ENCODE measurements around the gene PTCHD1. TPM values are rescaled to one million over a fixed set of nuclear protein-coding genes. Genes with fewer than 3 reads are reported as not detected.
A peak's percentile ranks its signal among the peaks of the same experiment; 100 is the strongest.

Gene PTCHD1
- under 1 TPM in 5 of 6 donors, not detected in 1; under 0.01 to 0.16 (median 0.03) TPM for total RNA-seq
- under 1 TPM; 0.04 to 0.05 TPM for polyA plus RNA-seq

GRCh38 chrX:23334848-23335599 is at the start of gene PTCHD1:
Gene PTCHD1 (plus strand): TSS chrX:23334849. CDS start chrX:23334876, 27 bp downstream.
- Histone ChIP-seq H3K27me3 (peaks cover 0 to 41% (median 4%) of the 10 kb centered on the region in 4 donors), H3K4me3 (peak within 1 kb of the TSS in 2 of 4 donors; percentile 24 to 36), H3K9me3 (no peaks in the 10 kb centered on the region), H3K27ac (no peak within 1 kb of the TSS), H3K36me3 (no peaks in the 10 kb centered on the region), H3K4me1 (no peaks in the 10 kb centered on the region)
- TF ChIP-seq, protein P1, sequence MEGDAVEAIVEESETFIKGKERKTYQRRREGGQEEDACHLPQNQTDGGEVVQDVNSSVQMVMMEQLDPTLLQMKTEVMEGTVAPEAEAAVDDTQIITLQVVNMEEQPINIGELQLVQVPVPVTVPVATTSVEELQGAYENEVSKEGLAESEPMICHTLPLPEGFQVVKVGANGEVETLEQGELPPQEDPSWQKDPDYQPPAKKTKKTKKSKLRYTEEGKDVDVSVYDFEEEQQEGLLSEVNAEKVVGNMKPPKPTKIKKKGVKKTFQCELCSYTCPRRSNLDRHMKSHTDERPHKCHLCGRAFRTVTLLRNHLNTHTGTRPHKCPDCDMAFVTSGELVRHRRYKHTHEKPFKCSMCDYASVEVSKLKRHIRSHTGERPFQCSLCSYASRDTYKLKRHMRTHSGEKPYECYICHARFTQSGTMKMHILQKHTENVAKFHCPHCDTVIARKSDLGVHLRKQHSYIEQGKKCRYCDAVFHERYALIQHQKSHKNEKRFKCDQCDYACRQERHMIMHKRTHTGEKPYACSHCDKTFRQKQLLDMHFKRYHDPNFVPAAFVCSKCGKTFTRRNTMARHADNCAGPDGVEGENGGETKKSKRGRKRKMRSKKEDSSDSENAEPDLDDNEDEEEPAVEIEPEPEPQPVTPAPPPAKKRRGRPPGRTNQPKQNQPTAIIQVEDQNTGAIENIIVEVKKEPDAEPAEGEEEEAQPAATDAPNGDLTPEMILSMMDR (IDR thresholded peaks at IDR 0.05), result no peak
- ATAC-seq, result peak in 1 of 4 donors; percentile 28
- 2 to 30% methylated on average over 55 to 64 of the region's 64 CpGs for WGBS, 2 donors
- no peak for FAIRE-seq
- DNase-seq, result peak in 2 of 6 donors; percentile 63 to 65
- intact Hi-C loops (cut with DNase I), result no loop called here

DNA sequence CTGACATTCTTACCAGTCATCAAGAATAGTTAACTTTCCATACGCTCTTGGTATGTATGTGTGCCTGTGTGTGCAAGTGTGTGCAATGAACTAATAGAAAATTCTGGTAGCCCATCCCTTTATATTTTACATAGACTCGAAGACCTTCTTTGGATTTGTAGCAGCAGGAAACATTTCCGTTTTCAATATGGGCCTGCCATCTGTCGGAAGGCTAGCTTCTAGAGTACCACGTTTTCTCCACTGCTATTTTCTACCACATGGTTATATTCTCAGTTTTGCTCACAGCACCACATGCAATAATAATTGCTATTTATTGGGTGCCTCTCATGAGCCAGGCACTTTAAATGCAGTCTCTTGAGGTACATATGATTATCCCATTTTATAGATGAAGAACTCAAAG is 47.9 kb upstream of the PTCHD1 start:
- TF ChIP-seq, protein P1 (IDR thresholded peaks at IDR 0.05), result no peak
- FAIRE-seq (no peak), DNase-seq (no peak), ATAC-seq (no peak)
- H3K9me3 ChIP-seq, result no peaks in the 10 kb centered on the region
- WGBS, 2 donors, result 76 to 80% methylated on average over 5 of the region's 5 CpGs
- no peaks in the 10 kb centered on the region for H3K4me1 ChIP-seq
- intact Hi-C loops (cut with DNase I), result no loop called here
- no peak overlapping the region for H3K27ac ChIP-seq
- H3K4me3 ChIP-seq, result no peak overlapping the region
- H3K27me3 ChIP-seq, result peaks cover 0 to 11% (median 0%) of the 10 kb centered on the region in 4 donors
- H3K36me3 ChIP-seq, result no peaks in the 10 kb centered on the region

DNA sequence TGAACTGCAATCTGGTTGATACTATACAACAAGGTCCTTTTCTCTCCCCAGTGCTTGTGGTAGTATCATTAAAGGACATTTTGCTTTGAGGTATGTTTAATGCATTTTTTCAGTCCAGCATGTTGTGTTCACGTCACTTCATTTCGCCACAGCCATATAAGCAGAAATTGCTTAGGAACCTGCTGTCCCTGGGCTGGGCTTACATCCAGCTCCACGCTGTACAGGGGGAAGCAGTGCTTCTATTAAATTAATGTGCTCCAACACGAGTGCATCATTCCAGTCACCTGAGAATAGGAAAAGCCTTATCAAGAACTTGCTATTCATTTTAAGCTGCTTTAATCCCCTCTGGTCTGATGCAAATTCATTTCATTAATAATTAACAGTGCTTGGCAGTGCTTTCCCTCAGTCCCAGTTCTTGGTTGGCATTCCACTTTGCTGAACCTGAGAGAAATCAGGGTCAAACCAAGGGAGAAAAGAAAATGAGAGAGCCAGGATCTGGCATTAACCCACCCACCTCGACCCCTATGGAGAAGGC is 47.4 kb upstream of the PTCHD1 start:
- DNase-seq (no peak), FAIRE-seq (no peak), ATAC-seq (peak in 3 of 4 donors; percentile 40 to 65 (median 62))
- Histone ChIP-seq H3K9me3 (no peaks in the 10 kb centered on the region), H3K4me1 (no peaks in the 10 kb centered on the region), H3K27ac (no peak overlapping the region), H3K4me3 (no peak overlapping the region), H3K27me3 (peaks cover 0 to 7% (median 0%) of the 10 kb centered on the region in 4 donors), H3K36me3 (no peaks in the 10 kb centered on the region)
- WGBS, 2 donors, result 38 to 42% methylated on average over 5 of the region's 5 CpGs
- TF ChIP-seq, protein P1 (IDR thresholded peaks at IDR 0.05), result no peak
- intact Hi-C loops (cut with DNase I), result no loop called here

- Histone ChIP-seq H3K27ac (no peak overlapping the region), H3K9me3 (no peaks in the 10 kb centered on the region), H3K4me1 (no peaks in the 10 kb centered on the region), H3K27me3 (no peaks in the 10 kb centered on the region), H3K4me3 (no peak overlapping the region), H3K36me3 (no peaks in the 10 kb centered on the region)
- no peak for DNase-seq
- FAIRE-seq, result no peak
- TF ChIP-seq, protein P1 (IDR thresholded peaks at IDR 0.05), result no peak
- intact Hi-C loops (cut with DNase I), result no loop called here
- ATAC-seq, result no peak
- 59 to 68% methylated on average over 8 of the region's 8 CpGs for WGBS, 2 donors
Observed at GRCh38 chrX:23292354-23292987, 42.2 kb upstream of the PTCHD1 start.
